Rectal smooth muscle tissue (tissue), 1 donor: Measurements from ENCODE around the gene RILPL1.
"Not testable (repeated sequence)": the region's sequence is repeated elsewhere in the genome, so short reads cannot be mapped to it uniquely, and the experiment has no call there.

Source experiments
- H3K27ac ChIP-seq: one replicate; pipeline ENCODE4 v1.7.0; 2013; ENCODE audit warnings: low read depth, low read length, inconsistent platforms
- H3K27me3 ChIP-seq: one replicate; pipeline ENCODE4 v1.7.0; 2013; ENCODE audit warnings: low read length; ENCODE audit not compliant: control insufficient read depth, insufficient read depth
- H3K36me3 ChIP-seq: one replicate; pipeline ENCODE4 v1.7.0; 2013; ENCODE audit warnings: low read length; ENCODE audit not compliant: control insufficient read depth, insufficient read depth
- H3K4me1 ChIP-seq: one replicate; pipeline ENCODE4 v1.7.0; 2013; ENCODE audit warnings: low read length; ENCODE audit not compliant: control insufficient read depth, insufficient read depth
- H3K4me3 ChIP-seq: one replicate; pipeline ENCODE4 v1.7.0; 2013; ENCODE audit warnings: low read length
- H3K9ac ChIP-seq: one replicate; pipeline ENCODE4 v1.7.0; 2013; ENCODE audit warnings: low read length

Gene RILPL1

DNA sequence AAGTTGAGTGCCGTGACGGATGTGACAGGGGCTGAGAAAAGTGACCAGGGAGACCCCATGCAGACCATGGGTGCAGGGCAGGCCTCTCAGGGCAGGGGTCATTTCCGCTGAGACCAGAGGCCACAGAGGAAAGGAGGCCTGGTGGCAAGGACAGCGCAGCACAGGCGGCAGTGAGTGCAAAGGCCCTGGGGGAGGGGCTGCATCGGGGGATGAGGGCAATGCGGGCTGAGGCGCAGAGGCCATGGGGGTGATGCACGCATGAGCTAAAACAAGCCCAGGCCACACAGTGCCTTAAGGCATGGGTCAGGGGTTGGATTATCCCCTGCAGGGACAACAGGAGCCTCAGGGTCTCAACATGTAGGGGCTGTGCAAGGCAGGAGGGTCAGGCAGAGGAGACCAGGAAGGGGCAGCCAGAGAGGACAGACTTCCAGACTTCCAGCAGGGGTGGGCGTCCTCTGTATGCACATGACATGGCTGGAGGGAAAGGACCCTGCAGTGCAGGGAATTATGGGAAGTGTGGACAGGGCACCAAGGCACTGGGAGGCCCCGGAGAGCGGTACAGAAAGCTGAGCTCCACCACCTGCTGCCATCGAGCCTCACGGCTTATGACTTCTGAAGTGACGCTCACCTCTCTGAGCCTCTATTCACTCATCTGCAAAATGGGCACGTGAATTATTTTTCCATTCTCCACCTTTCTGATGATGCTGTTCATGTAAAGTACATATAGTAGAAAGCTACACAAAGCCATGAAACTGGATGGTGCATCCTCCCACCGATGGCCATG lies 27.3 kb downstream of the RILPL1 start:
- no peaks in the 10 kb centered on the region for H3K27me3 ChIP-seq
- H3K27ac ChIP-seq = no peak overlapping the region
- no peak overlapping the region for H3K9ac ChIP-seq
- peaks cover 2% of the 10 kb centered on the region for H3K36me3 ChIP-seq
- no peak overlapping the region for H3K4me3 ChIP-seq
- H3K4me1 ChIP-seq = no peaks in the 10 kb centered on the region

- no peak overlapping the region for H3K4me3 ChIP-seq
These were observed 31.3 kb downstream of the RILPL1 start for GRCh38 chr12:123502163-123502704.

GRCh38 chr12:123499332-123499731 lies 34.2 kb downstream of the RILPL1 start:
- Histone ChIP-seq H3K9ac (no peak overlapping the region), H3K27me3 (no peaks in the 10 kb centered on the region), H3K4me1 (no peaks in the 10 kb centered on the region), H3K4me3 (no peak overlapping the region), H3K36me3 (no peaks in the 10 kb centered on the region), H3K27ac (no peak overlapping the region)

More at GRCh38 chr12:123502163-123502704, 31.3 kb downstream of the RILPL1 start:
- H3K36me3 ChIP-seq = no peaks in the 10 kb centered on the region
- H3K9ac ChIP-seq = no peak overlapping the region
- H3K27ac ChIP-seq = no peak overlapping the region
- no peaks in the 10 kb centered on the region for H3K27me3 ChIP-seq
- H3K4me1 ChIP-seq = no peaks in the 10 kb centered on the region

GRCh38 chr12:123498126-123498825 lies 35.2 kb downstream of the RILPL1 start:
- H3K27ac ChIP-seq = no peak overlapping the region
- H3K36me3 ChIP-seq = no peaks in the 10 kb centered on the region
- H3K4me3 ChIP-seq = no peak overlapping the region
- H3K27me3 ChIP-seq = no peaks in the 10 kb centered on the region
- no peak overlapping the region for H3K9ac ChIP-seq
- no peaks in the 10 kb centered on the region for H3K4me1 ChIP-seq

DNA sequence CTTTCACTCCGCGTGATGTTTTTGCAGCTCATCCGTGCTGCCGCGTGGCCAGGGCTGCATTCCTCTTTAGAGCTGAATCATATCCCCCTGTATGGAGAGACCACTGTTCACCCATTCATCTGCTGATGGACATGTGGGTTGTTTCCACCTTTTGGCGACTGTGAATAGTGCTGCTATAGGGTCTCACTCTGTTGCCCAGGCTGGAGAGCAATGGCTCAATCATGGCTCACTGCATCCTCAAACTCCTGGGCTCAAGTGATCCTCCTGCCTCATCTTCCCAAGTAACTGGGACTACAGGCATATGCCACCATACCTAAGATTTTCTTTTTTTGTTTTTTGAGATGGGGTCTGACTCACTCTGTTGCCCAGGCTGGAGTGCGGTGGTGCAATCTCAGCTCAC lies 36.5 kb downstream of the RILPL1 start:
- no peak overlapping the region for H3K27ac ChIP-seq
- H3K27me3 ChIP-seq = no peaks in the 10 kb centered on the region
- no peak overlapping the region for H3K4me3 ChIP-seq
- no peak overlapping the region for H3K9ac ChIP-seq
- H3K4me1 ChIP-seq = no peaks in the 10 kb centered on the region
- no peaks in the 10 kb centered on the region for H3K36me3 ChIP-seq

- Histone ChIP-seq H3K4me1 (no peaks in the 10 kb centered on the region), H3K36me3 (no peaks in the 10 kb centered on the region), H3K27ac (no peak overlapping the region), H3K4me3 (no peak overlapping the region), H3K9ac (no peak overlapping the region), H3K27me3 (no peaks in the 10 kb centered on the region)
These were observed 39.2 kb downstream of the RILPL1 start for GRCh38 chr12:123494124-123494851.

DNA sequence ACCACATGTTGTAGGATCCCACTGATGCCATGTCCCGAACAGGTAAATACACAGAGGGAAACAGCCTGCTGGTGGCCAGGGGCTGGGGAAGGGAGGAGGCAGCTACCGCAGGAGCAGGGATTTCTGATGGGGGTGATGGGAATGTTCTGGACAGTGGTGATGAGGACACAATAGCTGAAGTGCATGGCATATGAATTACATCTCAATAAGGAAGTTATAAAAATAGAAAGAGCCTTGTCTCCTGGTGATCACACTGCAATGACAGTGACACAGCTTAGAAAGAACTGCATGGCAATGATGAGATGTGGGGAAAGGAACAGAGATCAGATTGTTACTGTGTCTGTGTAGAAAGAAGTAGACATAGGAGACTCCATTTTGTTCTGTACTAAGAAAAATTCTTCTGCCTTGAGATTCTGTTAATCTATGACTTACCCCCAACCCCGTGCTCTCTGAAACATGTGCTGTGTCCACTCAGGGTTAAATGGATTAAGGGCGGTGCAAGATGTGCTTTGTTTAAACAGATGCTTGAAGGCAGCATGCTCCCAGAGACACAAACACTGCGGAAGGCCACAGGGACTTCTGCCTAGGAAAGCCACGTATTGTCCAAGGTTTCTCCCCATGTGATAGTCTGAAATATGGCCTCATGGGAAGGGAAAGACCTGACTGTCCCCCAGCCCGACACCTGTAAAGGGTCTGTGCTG lies 41.0 kb downstream of the RILPL1 start:
- H3K9ac ChIP-seq, H3K36me3 ChIP-seq, H3K27me3 ChIP-seq, H3K27ac ChIP-seq, H3K4me1 ChIP-seq, H3K4me3 ChIP-seq: not testable (repeated sequence)

DNA sequence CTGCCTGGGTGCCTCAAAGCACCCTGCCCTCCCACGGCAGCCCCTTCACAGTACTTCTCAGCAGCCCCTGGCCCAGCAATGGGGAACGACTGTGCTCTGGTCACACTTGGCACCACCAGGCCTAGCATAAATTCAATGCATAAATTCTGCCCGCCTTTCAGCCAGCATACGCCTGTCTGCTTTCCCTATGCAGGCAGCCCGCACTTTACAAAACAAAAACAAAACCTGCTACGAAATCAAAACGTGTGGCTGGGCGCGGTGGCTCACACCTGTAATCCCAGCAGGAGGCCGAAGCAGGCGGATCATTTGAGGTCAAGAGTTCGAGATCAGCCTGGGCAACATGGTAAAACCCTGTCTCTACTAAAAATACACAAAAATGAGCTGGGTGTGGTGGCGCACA lies 42.0 kb downstream of the RILPL1 start:
- no peak overlapping the region for H3K9ac ChIP-seq
- H3K36me3 ChIP-seq = no peaks in the 10 kb centered on the region
- no peak overlapping the region for H3K4me3 ChIP-seq
- H3K27me3 ChIP-seq = no peaks in the 10 kb centered on the region
- H3K27ac ChIP-seq = no peak overlapping the region
- H3K4me1 ChIP-seq = no peaks in the 10 kb centered on the region

GRCh38 chr12:123491056-123491455 lies 42.5 kb downstream of the RILPL1 start:
- no peaks in the 10 kb centered on the region for H3K4me1 ChIP-seq
- no peaks in the 10 kb centered on the region for H3K27me3 ChIP-seq
- no peak overlapping the region for H3K9ac ChIP-seq
- H3K36me3 ChIP-seq = no peaks in the 10 kb centered on the region
- no peak overlapping the region for H3K27ac ChIP-seq
- H3K4me3 ChIP-seq = no peak overlapping the region

DNA sequence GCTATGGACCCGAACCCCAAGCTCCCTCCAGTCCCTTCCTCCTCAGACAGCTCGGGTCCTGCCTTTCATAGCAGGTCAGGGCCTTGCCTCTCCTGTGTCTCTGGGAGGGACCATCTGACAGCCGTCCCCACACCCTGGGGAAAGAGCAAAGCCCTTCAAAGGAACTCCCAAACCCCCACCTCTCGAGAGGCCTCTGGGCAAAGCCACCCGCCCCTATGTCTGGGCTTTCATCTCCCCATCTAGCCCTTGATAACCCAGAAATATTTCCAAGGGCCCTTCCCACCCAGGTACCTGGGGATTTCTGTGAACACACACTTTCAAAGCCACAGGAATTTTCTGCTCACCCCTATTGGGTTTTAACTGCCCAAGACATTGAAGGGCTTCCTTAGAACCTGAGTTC lies 43.4 kb downstream of the RILPL1 start:
- H3K36me3 ChIP-seq = no peaks in the 10 kb centered on the region
- no peaks in the 10 kb centered on the region for H3K27me3 ChIP-seq
- H3K4me1 ChIP-seq = no peaks in the 10 kb centered on the region
- no peak overlapping the region for H3K4me3 ChIP-seq
- H3K9ac ChIP-seq = no peak overlapping the region
- H3K27ac ChIP-seq = no peak overlapping the region

- no peaks in the 10 kb centered on the region for H3K36me3 ChIP-seq
- H3K4me1 ChIP-seq = no peaks in the 10 kb centered on the region
- no peak overlapping the region for H3K27ac ChIP-seq
- H3K27me3 ChIP-seq = no peaks in the 10 kb centered on the region
- no peak overlapping the region for H3K9ac ChIP-seq
- H3K4me3 ChIP-seq = no peak overlapping the region
These were observed 43.9 kb downstream of the RILPL1 start for GRCh38 chr12:123489580-123489979.
